Activated CD4-positive, alpha-beta T cell treated with anti-CD3 and anti-CD28 coated beads, Interleukin-2, amount 50 U/mL, for 16 hours (primary cell): ENCODE results near the gene ZDHHC21.
A peak's percentile ranks its signal among the peaks of the same experiment; 100 is the strongest.

Source experiments
- DNase-seq: peaks from one replicate; pipeline ENCODE4 v3.0.0-alpha.2; 2020

The ZDHHC21 gene

GRCh38 chr9:14597171-14597799, 95.9 kb downstream of the ZDHHC21 start:
- no peak for DNase-seq

- no peak for DNase-seq
These were observed 99.8 kb downstream of the ZDHHC21 start for GRCh38 chr9:14593406-14593805.

- no peak for DNase-seq
These were observed 101.8 kb downstream of the ZDHHC21 start for GRCh38 chr9:14591411-14591810.

GRCh38 chr9:14585730-14586473, 107.3 kb downstream of the ZDHHC21 start:
- DNase-seq: peak; percentile 81

- no peak for DNase-seq
These were observed 108.7 kb downstream of the ZDHHC21 start for GRCh38 chr9:14584571-14584970.

- DNase-seq: no peak
These were observed 115.2 kb downstream of the ZDHHC21 start for GRCh38 chr9:14578030-14578429.

- DNase-seq: no peak
These were observed 119.1 kb downstream of the ZDHHC21 start for GRCh38 chr9:14574173-14574572.

GRCh38 chr9:14573319-14573718, 119.9 kb downstream of the ZDHHC21 start:
- no peak for DNase-seq

GRCh38 chr9:14565352-14566016, 127.7 kb downstream of the ZDHHC21 start:
- DNase-seq: no peak

- no peak for DNase-seq
These were observed 129.2 kb downstream of the ZDHHC21 start for GRCh38 chr9:14563902-14564624.

- DNase-seq: no peak
These were observed 131.3 kb downstream of the ZDHHC21 start for GRCh38 chr9:14561929-14562405.
